Stomach smooth muscle (tissue), 2 donors: ENCODE data around the gene KHK.
A peak's percentile ranks its signal among the peaks of the same experiment; 100 is the strongest.
"Not testable (repeated sequence)": the region's sequence is repeated elsewhere in the genome, so short reads cannot be mapped to it uniquely, and the experiment has no call there.

Experiments
- H3K27ac ChIP-seq: one replicate; pipeline ENCODE4 v1.7.0; 2013; ENCODE audit warnings: mild to moderate bottlenecking, low read length, inconsistent platforms
- H3K27me3 ChIP-seq, 2 donors: one replicate each; pipeline ENCODE4 v1.7.0; 2013; ENCODE audit warnings: low read length in 2 of 2; ENCODE audit not compliant: insufficient read depth in 2 of 2, control insufficient read depth in 1 of 2
- H3K36me3 ChIP-seq, 2 donors: one replicate each; pipeline ENCODE4 v1.7.0; 2013; ENCODE audit warnings: low read length in 2 of 2; ENCODE audit not compliant: control insufficient read depth in 2 of 2, insufficient read depth in 2 of 2
- H3K4me1 ChIP-seq: one replicate; pipeline ENCODE4 v1.7.0; 2013; ENCODE audit warnings: low read length; ENCODE audit not compliant: control insufficient read depth, insufficient read depth
- H3K4me3 ChIP-seq, 2 donors: one replicate each; pipeline ENCODE4 v1.7.0; 2013; ENCODE audit warnings: low read length in 2 of 2
- H3K9ac ChIP-seq, 2 donors: one replicate each; pipeline ENCODE4 v1.7.0; 2013; ENCODE audit warnings: low read length in 2 of 2, mild to moderate bottlenecking in 1 of 2
- H3K9me3 ChIP-seq, 2 donors: one replicate each; pipeline ENCODE4 v1.7.0; 2013; ENCODE audit warnings: low read length in 2 of 2; ENCODE audit not compliant: control insufficient read depth in 2 of 2
- donor health status: healthy.
- donor health status: Pancreatic carcinoma.

The KHK gene

GRCh38 chr2:27099334-27099955, 12.9 kb downstream of the KHK start:
- no peak overlapping the region for H3K27ac ChIP-seq
- H3K9ac ChIP-seq: no peak overlapping the region
- H3K36me3 ChIP-seq: peaks cover 0 to 8% of the 10 kb centered on the region in 2 donors

GRCh38 chr2:27100036-27100435, 13.5 kb downstream of the KHK start:
- Histone ChIP-seq H3K27me3 (peaks cover 1 to 4% of the 10 kb centered on the region in 2 donors), H3K36me3 (peaks cover 0 to 8% of the 10 kb centered on the region in 2 donors), H3K9me3 (no peaks in the 10 kb centered on the region), H3K9ac (no peak overlapping the region), H3K4me3 (no peak overlapping the region), H3K27ac (no peak overlapping the region), H3K4me1 (peaks cover 14% of the 10 kb centered on the region)

More at GRCh38 chr2:27099334-27099955, 12.9 kb downstream of the KHK start:
- H3K27me3 ChIP-seq: peaks cover 0 to 3% of the 10 kb centered on the region in 2 donors
- H3K9me3 ChIP-seq: no peaks in the 10 kb centered on the region
- no peak overlapping the region for H3K4me3 ChIP-seq
- H3K4me1 ChIP-seq: peaks cover 14% of the 10 kb centered on the region

GRCh38 chr2:27102329-27102728, 15.8 kb downstream of the KHK start:
- peaks cover 5 to 7% of the 10 kb centered on the region in 2 donors for H3K27me3 ChIP-seq
- no peak overlapping the region for H3K4me3 ChIP-seq
- H3K4me1 ChIP-seq: no peaks in the 10 kb centered on the region
- no peak overlapping the region for H3K9ac ChIP-seq
- H3K27ac ChIP-seq: no peak overlapping the region
- H3K36me3 ChIP-seq: peaks cover 0 to 8% of the 10 kb centered on the region in 2 donors
- no peaks in the 10 kb centered on the region for H3K9me3 ChIP-seq

GRCh38 chr2:27105981-27106380, 19.4 kb downstream of the KHK start:
- H3K27ac ChIP-seq: no peak overlapping the region
- H3K4me1 ChIP-seq: no peaks in the 10 kb centered on the region
- H3K9me3 ChIP-seq: no peaks in the 10 kb centered on the region
- no peaks in the 10 kb centered on the region for H3K36me3 ChIP-seq
- peaks cover 5 to 7% of the 10 kb centered on the region in 2 donors for H3K27me3 ChIP-seq
- H3K4me3 ChIP-seq: no peak overlapping the region
- peak overlapping the region in 1 of 2 donors; percentile 21 for H3K9ac ChIP-seq

GRCh38 chr2:27108221-27108620, 21.6 kb downstream of the KHK start:
- Histone ChIP-seq H3K9ac (no peak overlapping the region), H3K27me3 (peaks cover 5 to 7% of the 10 kb centered on the region in 2 donors), H3K36me3 (no peaks in the 10 kb centered on the region), H3K4me3 (no peak overlapping the region), H3K4me1 (no peaks in the 10 kb centered on the region), H3K9me3 (no peaks in the 10 kb centered on the region), H3K27ac (no peak overlapping the region)

GRCh38 chr2:27109083-27109482, 22.5 kb downstream of the KHK start:
- Histone ChIP-seq H3K36me3 (no peaks in the 10 kb centered on the region), H3K4me3 (no peak overlapping the region), H3K9me3 (no peaks in the 10 kb centered on the region), H3K27me3 (peaks cover 5 to 7% of the 10 kb centered on the region in 2 donors), H3K4me1 (no peaks in the 10 kb centered on the region), H3K27ac (no peak overlapping the region), H3K9ac (no peak overlapping the region)

GRCh38 chr2:27110603-27111352, 24.2 kb downstream of the KHK start:
- H3K9me3 ChIP-seq, H3K4me3 ChIP-seq, H3K4me1 ChIP-seq, H3K27ac ChIP-seq, H3K36me3 ChIP-seq, H3K9ac ChIP-seq, H3K27me3 ChIP-seq: not testable (repeated sequence)

- H3K27me3 ChIP-seq, H3K27ac ChIP-seq, H3K9ac ChIP-seq, H3K9me3 ChIP-seq, H3K4me1 ChIP-seq, H3K36me3 ChIP-seq, H3K4me3 ChIP-seq: not testable (repeated sequence)
Observed at GRCh38 chr2:27111392-27112078, 25.0 kb downstream of the KHK start.

GRCh38 chr2:27115519-27115918, 28.9 kb downstream of the KHK start:
- no peak overlapping the region for H3K27ac ChIP-seq
- no peak overlapping the region for H3K9ac ChIP-seq
- peaks cover 17 to 21% of the 10 kb centered on the region in 2 donors for H3K27me3 ChIP-seq
- H3K36me3 ChIP-seq: no peaks in the 10 kb centered on the region
- H3K4me1 ChIP-seq: peaks cover 12% of the 10 kb centered on the region
- no peaks in the 10 kb centered on the region for H3K9me3 ChIP-seq
- H3K4me3 ChIP-seq: no peak overlapping the region

- H3K27ac ChIP-seq: no peak overlapping the region
- H3K36me3 ChIP-seq: no peaks in the 10 kb centered on the region
- H3K9me3 ChIP-seq: no peaks in the 10 kb centered on the region
- H3K4me1 ChIP-seq: peaks cover 13% of the 10 kb centered on the region
- peaks cover 17 to 21% of the 10 kb centered on the region in 2 donors for H3K27me3 ChIP-seq
- H3K4me3 ChIP-seq: peak overlapping the region in 1 of 2 donors; percentile 67
- no peak overlapping the region for H3K9ac ChIP-seq
Observed at GRCh38 chr2:27117995-27118524, 31.5 kb downstream of the KHK start.
